Measurements from ENCODE around the gene PTPRA.

DNA sequence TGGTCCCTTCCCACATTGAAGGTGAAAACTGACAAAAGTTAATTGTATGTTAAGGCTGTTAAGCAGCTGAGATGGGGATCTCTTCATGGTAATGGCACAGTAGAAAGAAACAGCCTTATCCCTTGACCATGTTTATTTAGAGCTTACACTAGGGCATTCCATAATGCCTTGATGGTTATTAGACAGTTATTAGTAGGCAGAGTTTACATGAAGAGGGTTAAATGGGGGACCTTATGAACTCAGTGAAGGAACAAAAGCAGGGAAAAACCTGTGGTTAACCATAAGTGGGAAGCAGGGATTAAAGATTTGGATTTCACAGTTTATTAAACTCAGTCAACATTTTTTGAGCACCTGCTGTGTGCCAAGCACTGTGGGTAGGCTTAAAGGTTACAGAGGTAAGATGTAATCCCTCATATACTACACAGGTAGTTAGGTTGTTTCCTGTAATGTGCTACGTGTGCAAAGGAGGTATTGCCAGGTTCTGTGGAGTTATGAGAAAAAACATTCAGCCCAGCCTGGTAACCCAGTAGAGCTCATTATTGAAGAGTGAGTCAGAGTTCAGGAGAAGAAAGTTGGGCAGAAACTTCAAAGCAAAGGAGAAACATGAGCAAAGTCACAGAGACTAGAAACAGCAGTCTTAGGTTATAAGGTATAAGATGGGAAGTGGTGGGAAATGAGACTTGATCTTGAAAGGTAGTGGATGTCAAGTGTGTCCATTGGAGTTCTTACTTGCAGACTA lies 137.9 kb downstream of the PTPRA start:
- TF ChIP-seq, protein P1, sequence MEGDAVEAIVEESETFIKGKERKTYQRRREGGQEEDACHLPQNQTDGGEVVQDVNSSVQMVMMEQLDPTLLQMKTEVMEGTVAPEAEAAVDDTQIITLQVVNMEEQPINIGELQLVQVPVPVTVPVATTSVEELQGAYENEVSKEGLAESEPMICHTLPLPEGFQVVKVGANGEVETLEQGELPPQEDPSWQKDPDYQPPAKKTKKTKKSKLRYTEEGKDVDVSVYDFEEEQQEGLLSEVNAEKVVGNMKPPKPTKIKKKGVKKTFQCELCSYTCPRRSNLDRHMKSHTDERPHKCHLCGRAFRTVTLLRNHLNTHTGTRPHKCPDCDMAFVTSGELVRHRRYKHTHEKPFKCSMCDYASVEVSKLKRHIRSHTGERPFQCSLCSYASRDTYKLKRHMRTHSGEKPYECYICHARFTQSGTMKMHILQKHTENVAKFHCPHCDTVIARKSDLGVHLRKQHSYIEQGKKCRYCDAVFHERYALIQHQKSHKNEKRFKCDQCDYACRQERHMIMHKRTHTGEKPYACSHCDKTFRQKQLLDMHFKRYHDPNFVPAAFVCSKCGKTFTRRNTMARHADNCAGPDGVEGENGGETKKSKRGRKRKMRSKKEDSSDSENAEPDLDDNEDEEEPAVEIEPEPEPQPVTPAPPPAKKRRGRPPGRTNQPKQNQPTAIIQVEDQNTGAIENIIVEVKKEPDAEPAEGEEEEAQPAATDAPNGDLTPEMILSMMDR (IDR thresholded peaks at IDR 0.05; ENCODE audit: insufficient read depth, low read length), result no peak
- no peak for TF ChIP-seq GABPA (IDR thresholded peaks at IDR 0.05; ENCODE audit: low read depth)
- TF ChIP-seq, protein P2, sequence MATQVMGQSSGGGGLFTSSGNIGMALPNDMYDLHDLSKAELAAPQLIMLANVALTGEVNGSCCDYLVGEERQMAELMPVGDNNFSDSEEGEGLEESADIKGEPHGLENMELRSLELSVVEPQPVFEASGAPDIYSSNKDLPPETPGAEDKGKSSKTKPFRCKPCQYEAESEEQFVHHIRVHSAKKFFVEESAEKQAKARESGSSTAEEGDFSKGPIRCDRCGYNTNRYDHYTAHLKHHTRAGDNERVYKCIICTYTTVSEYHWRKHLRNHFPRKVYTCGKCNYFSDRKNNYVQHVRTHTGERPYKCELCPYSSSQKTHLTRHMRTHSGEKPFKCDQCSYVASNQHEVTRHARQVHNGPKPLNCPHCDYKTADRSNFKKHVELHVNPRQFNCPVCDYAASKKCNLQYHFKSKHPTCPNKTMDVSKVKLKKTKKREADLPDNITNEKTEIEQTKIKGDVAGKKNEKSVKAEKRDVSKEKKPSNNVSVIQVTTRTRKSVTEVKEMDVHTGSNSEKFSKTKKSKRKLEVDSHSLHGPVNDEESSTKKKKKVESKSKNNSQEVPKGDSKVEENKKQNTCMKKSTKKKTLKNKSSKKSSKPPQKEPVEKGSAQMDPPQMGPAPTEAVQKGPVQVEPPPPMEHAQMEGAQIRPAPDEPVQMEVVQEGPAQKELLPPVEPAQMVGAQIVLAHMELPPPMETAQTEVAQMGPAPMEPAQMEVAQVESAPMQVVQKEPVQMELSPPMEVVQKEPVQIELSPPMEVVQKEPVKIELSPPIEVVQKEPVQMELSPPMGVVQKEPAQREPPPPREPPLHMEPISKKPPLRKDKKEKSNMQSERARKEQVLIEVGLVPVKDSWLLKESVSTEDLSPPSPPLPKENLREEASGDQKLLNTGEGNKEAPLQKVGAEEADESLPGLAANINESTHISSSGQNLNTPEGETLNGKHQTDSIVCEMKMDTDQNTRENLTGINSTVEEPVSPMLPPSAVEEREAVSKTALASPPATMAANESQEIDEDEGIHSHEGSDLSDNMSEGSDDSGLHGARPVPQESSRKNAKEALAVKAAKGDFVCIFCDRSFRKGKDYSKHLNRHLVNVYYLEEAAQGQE (IDR thresholded peaks at IDR 0.05; ENCODE audit: insufficient replicate concordance, low read depth), result no peak
